Pancreas (tissue), 10 donors: ENCODE data around the gene AKAP1. TPM values are rescaled to one million over a fixed set of nuclear protein-coding genes. Genes with fewer than 3 reads are reported as not detected.

Source experiments
- ATAC-seq, 4 donors: fragments of 200-7000 bp; cut with Tn5 transposase; one replicate each; pipeline versions ENCODE4 v1.8.0 to v1.9.1; 2020; ENCODE audit warnings: mild to moderate bottlenecking in 4 of 4, moderate library complexity in 4 of 4
- DNase-seq, 6 donors: peaks; one replicate each; pipeline ENCODE4 v3.0.0-alpha.2; 2020
- FAIRE-seq: peaks from 2 replicates; lab custom pipeline; 2012; peaks lifted over from hg19 to GRCh38; lab: Jason Lieb, UNC
- H3K27ac ChIP-seq, 4 donors: fragments of 200-600 bp; sonication (generic); 1 replicate in 3 of 4; 2 replicates in 1 of 4; pipeline versions ENCODE4 v1.5.0 to v1.8.0; 2020
- H3K27me3 ChIP-seq, 4 donors: fragments of 200-600 bp; one replicate each; pipeline ENCODE4 v1.8.0; 2021
- H3K36me3 ChIP-seq, 3 donors: fragments of 200-600 bp; sonication (generic) in 1 of 3; one replicate each; pipeline versions ENCODE4 v1.5.0 to v1.8.0; 2020 to 2021
- H3K4me1 ChIP-seq, 3 donors: fragments of 200-600 bp; one replicate each; pipeline ENCODE4 v1.8.0; 2021
- H3K4me3 ChIP-seq, 4 donors: fragments of 200-600 bp; sonication (generic) in 2 of 4; one replicate each; pipeline versions ENCODE4 v1.5.0 to v1.8.0; 2020 to 2021
- H3K9me3 ChIP-seq, 4 donors: fragments of 200-600 bp; one replicate each; pipeline ENCODE4 v1.8.0; 2021
- CTCF ChIP-seq, 4 donors: fragments of 200-600 bp; sonication (generic) in 3 of 4; IDR thresholded peaks; one replicate each; pipeline versions ENCODE4 v1.5.0 to v1.8.0; 2021; ENCODE audit warnings: antibody characterized with exemption in 4 of 4
- WGBS, 2 donors: extraction: QIAGEN DNeasy Blood & Tissue Kit; methylation state at CpG; one replicate each; pipeline ENCODE4 v1.1.7; 2013; 5-methylcytosine and 5-hydroxymethylcytosine counted together
- intact Hi-C, 3 donors: fragments of 100-400 bp; cut with DNase I; formaldehyde crosslinking; loops; one replicate each; pipeline versions ENCODE4 v1.11.1 to v1.14.2; 2022
- polyA plus RNA-seq, 2 donors: library from polyadenylated mRNA; stranded (reverse); fragments of 200-250 nt; gene quantifications; one replicate each; pipeline ENCODE4 v1.2.3, GENCODE V29; 2013
- total RNA-seq, 6 donors: library from RNA; stranded (reverse); fragmentation: NEBNext Ultra II Directional in 4 of 6; extraction: Animal tissue kit (Norgen Biotek cat#: 25700) in 4 of 6; gene quantifications; one replicate each; pipeline versions ENCODE4 v1.2.1 to v1.2.4, GENCODE V29; 2021 to 2023
- donor health status: healthy with polysubstance abuse.
- donor health status: DM: no; HTN: no; CAD: no; lungs with moderate emphysema.
- donor health status: DM: no; HTN: no; CAD: no.
- donor health status: control.
- donor health status: control.
- donor health status: Bipolar disorder and iron deficiency.
- donor health status: DM: yes; HTN: yes; CAD: no.
- donor health status: DM: no; HTN: no; CAD: no.
- donor health status: DM: no; HTN: no; CAD: no.
- donor health status: DM: yes; HTN: yes; CAD: no.

Gene AKAP1
- total and polyA plus RNA-seq, 8 donors: 9.8 to 23.8 (median 15.3) TPM

- FAIRE-seq (no peak), ATAC-seq (no peak), DNase-seq (no peak)
- H3K4me1 ChIP-seq: no peaks in the 10 kb centered on the region
- no peaks in the 10 kb centered on the region for H3K36me3 ChIP-seq
- no peak overlapping the region for H3K27ac ChIP-seq
- intact Hi-C loops: no loop called here
- H3K9me3 ChIP-seq: no peaks in the 10 kb centered on the region
- WGBS, 2 donors: 76 to 77% methylated on average over 3 of the region's 3 CpGs
- TF ChIP-seq CTCF (IDR thresholded peaks at IDR 0.05): no peak
- H3K27me3 ChIP-seq: no peaks in the 10 kb centered on the region
- H3K4me3 ChIP-seq: no peak overlapping the region
Observed at GRCh38 chr17:57160624-57161023, 75.6 kb downstream of the AKAP1 start.

- 61 to 88% methylated on average over 4 of the region's 4 CpGs for WGBS, 2 donors
- no peak overlapping the region for H3K27ac ChIP-seq
- no peak overlapping the region for H3K4me3 ChIP-seq
- no peaks in the 10 kb centered on the region for H3K4me1 ChIP-seq
- DNase-seq: no peak
- TF ChIP-seq CTCF (IDR thresholded peaks at IDR 0.05): no peak
- no peak for FAIRE-seq
- no peaks in the 10 kb centered on the region for H3K36me3 ChIP-seq
- no peaks in the 10 kb centered on the region for H3K9me3 ChIP-seq
- intact Hi-C loops: no loop called here
- no peaks in the 10 kb centered on the region for H3K27me3 ChIP-seq
- ATAC-seq: no peak
Observed at GRCh38 chr17:57164814-57165213, 79.8 kb downstream of the AKAP1 start.

GRCh38 chr17:57165754-57166153, 80.7 kb downstream of the AKAP1 start:
- no peak for TF ChIP-seq CTCF (IDR thresholded peaks at IDR 0.05)
- Histone ChIP-seq H3K27me3 (no peaks in the 10 kb centered on the region), H3K4me3 (no peak overlapping the region), H3K4me1 (no peaks in the 10 kb centered on the region), H3K27ac (no peak overlapping the region), H3K36me3 (no peaks in the 10 kb centered on the region), H3K9me3 (no peaks in the 10 kb centered on the region)
- WGBS, 2 donors: 59 to 61% methylated on average over 3 of the region's 3 CpGs
- FAIRE-seq (no peak), DNase-seq (no peak), ATAC-seq (no peak)
- intact Hi-C loops: no loop called here

- Histone ChIP-seq H3K4me3 (no peak overlapping the region), H3K27me3 (no peaks in the 10 kb centered on the region), H3K9me3 (no peaks in the 10 kb centered on the region), H3K36me3 (no peaks in the 10 kb centered on the region), H3K27ac (no peak overlapping the region), H3K4me1 (no peaks in the 10 kb centered on the region)
- no peak for ATAC-seq
- WGBS, 2 donors: 43 to 49% methylated on average over 9 of the region's 9 CpGs
- intact Hi-C loops: no loop called here
- no peak for DNase-seq
- no peak for TF ChIP-seq CTCF (IDR thresholded peaks at IDR 0.05)
- FAIRE-seq: no peak
Observed at GRCh38 chr17:57166803-57167202, 81.8 kb downstream of the AKAP1 start.

- Histone ChIP-seq H3K27ac (no peak overlapping the region), H3K27me3 (no peaks in the 10 kb centered on the region), H3K4me1 (no peaks in the 10 kb centered on the region), H3K4me3 (no peak overlapping the region), H3K36me3 (no peaks in the 10 kb centered on the region), H3K9me3 (no peaks in the 10 kb centered on the region)
- DNase-seq (no peak), FAIRE-seq (no peak), ATAC-seq (no peak)
- 39 to 48% methylated on average over 2 of the region's 2 CpGs for WGBS, 2 donors
- intact Hi-C loops: no loop called here
- TF ChIP-seq CTCF (IDR thresholded peaks at IDR 0.05): no peak
Observed at GRCh38 chr17:57168695-57169094, 83.6 kb downstream of the AKAP1 start.
